Endothelial cell of umbilical vein (primary cell): ENCODE results near the gene COL23A1. TPM values are rescaled to one million over a fixed set of nuclear protein-coding genes. Genes with fewer than 3 reads are reported as not detected.

Experiments
- BruUV-seq: library from RNA; stranded (reverse); fragments of 400-500 nt; replicated peaks from 2 replicates; lab custom pipeline; 2021; lab: Mats Ljungman, UMichigan
- CTCF ChIA-PET: fragments of 300-600, 350-600 bp; sonication (Branson Sonifier 250); formaldehyde crosslinking; loops from one replicate; lab custom pipeline; 2021; ENCODE audit warnings: antibody characterized with exemption, inconsistent platforms; lab: Charles Lee
- POLR2A ChIA-PET: fragments of 300-600, 350-600 bp; sonication (Branson Sonifier 250); formaldehyde crosslinking; loops from one replicate; lab custom pipeline; 2021; ENCODE audit warnings: antibody characterized with exemption, inconsistent platforms; lab: Charles Lee
- DNase-seq: peaks from one replicate; pipeline ENCODE4 v3.0.0-alpha.2; 2011; ENCODE audit warnings: low read depth, low spot score
- FAIRE-seq: peaks from 2 replicates; lab custom pipeline; 2011; peaks lifted over from hg19 to GRCh38; lab: Jason Lieb, UNC
- H2AFZ ChIP-seq: 2 replicates; pipeline ENCODE4 v1.6.0; 2012; ENCODE audit warnings: low read depth, low read length, control low read depth, inconsistent platforms
- H3K27ac ChIP-seq: 2 replicates; pipeline ENCODE4 v1.5.1; 2011; ENCODE audit warnings: low read depth, mild to moderate bottlenecking, control low read depth, low read length, moderate library complexity; ENCODE audit not compliant: insufficient read depth
- H3K27me3 ChIP-seq, 2 experiments: 2 replicates each; pipeline versions ENCODE4 v1.6.0 to v1.6.1; 2011; ENCODE audit warnings: low read length in 2 of 2, mixed read lengths in 1 of 2; ENCODE audit not compliant: control insufficient read depth in 2 of 2, insufficient read depth in 2 of 2
- H3K36me3 ChIP-seq, 2 experiments: 2 replicates in 1 of 2; 3 replicates in 1 of 2; pipeline ENCODE4 v1.5.1; 2011; ENCODE audit warnings: low read length in 2 of 2, mild to moderate bottlenecking in 1 of 2, moderate library complexity in 1 of 2; ENCODE audit not compliant: control insufficient read depth in 2 of 2, insufficient read depth in 2 of 2; ENCODE audit errors: extremely low read depth in 1 of 2
- H3K4me1 ChIP-seq: 3 replicates; pipeline ENCODE4 v1.5.1; 2011; ENCODE audit warnings: mild to moderate bottlenecking, low read length; ENCODE audit not compliant: control insufficient read depth, insufficient read depth; ENCODE audit errors: extremely low read depth
- H3K4me2 ChIP-seq: 2 replicates; pipeline ENCODE4 v1.6.1; 2011; ENCODE audit warnings: low read length, control low read depth, mixed read lengths; ENCODE audit not compliant: insufficient read depth
- H3K4me3 ChIP-seq, 3 experiments: fragments of 200-600 bp in 1 of 3; sonication (generic), shearing (Covaris generic) in 1 of 3; replicated peaks in 1 of 3; 2 replicates each; pipeline ENCODE4 v1.5.1; 2011 to 2016; ENCODE audit warnings: control low read depth in 3 of 3, low read length in 3 of 3, mild to moderate bottlenecking in 2 of 3, inconsistent platforms in 1 of 3, low read depth in 1 of 3, moderate library complexity in 1 of 3; ENCODE audit not compliant: insufficient read depth in 1 of 3
- H3K79me2 ChIP-seq: 2 replicates; pipeline ENCODE4 v1.6.0; 2012; ENCODE audit warnings: low read length, inconsistent platforms; ENCODE audit not compliant: control insufficient read depth, insufficient read depth
- H3K9ac ChIP-seq: replicated peaks from 2 replicates; pipeline ENCODE3; 2011; ENCODE audit warnings: low read length, control low read depth; ENCODE audit not compliant: insufficient read depth; ENCODE audit errors: extremely low read depth
- H3K9me1 ChIP-seq: replicated peaks from 3 replicates; pipeline ENCODE4 v1.6.0; 2011; ENCODE audit warnings: mild to moderate bottlenecking, low read length; ENCODE audit not compliant: control insufficient read depth, insufficient read depth; ENCODE audit errors: extremely low read depth
- H3K9me3 ChIP-seq: replicated peaks from 2 replicates; pipeline ENCODE4 v1.5.1; 2012; ENCODE audit warnings: low read length, inconsistent platforms; ENCODE audit not compliant: control insufficient read depth, insufficient read depth
- H4K20me1 ChIP-seq: replicated peaks from 2 replicates; pipeline ENCODE3; 2011; ENCODE audit warnings: mild to moderate bottlenecking, low read length; ENCODE audit not compliant: control insufficient read depth, insufficient read depth; ENCODE audit errors: extremely low read depth
- EZH2 ChIP-seq: IDR thresholded peaks from 2 replicates; pipeline ENCODE4 v1.6.1; 2012; ENCODE audit warnings: borderline replicate concordance, low read depth, mild to moderate bottlenecking, moderate library complexity, low read length, inconsistent platforms; ENCODE audit not compliant: severe bottlenecking
- FOS ChIP-seq: IDR thresholded peaks from 2 replicates; pipeline ENCODE4 v1.6.1; 2011; ENCODE audit warnings: mild to moderate bottlenecking, low read length, moderate library complexity, borderline replicate concordance; ENCODE audit not compliant: insufficient read depth
- GATA2 ChIP-seq: IDR thresholded peaks from 2 replicates; pipeline ENCODE4 v1.7.0; 2011; ENCODE audit warnings: low read depth, mild to moderate bottlenecking, moderate library complexity, mixed read lengths, low read length; ENCODE audit not compliant: insufficient read length, insufficient read depth
- JUN ChIP-seq: IDR thresholded peaks from 2 replicates; pipeline ENCODE4 v1.6.1; 2011; ENCODE audit warnings: borderline replicate concordance, low read depth; ENCODE audit not compliant: insufficient read length, insufficient read depth
- MYC ChIP-seq: IDR thresholded peaks from one replicate; pipeline ENCODE4 v1.6.1; 2011; ENCODE audit warnings: mild to moderate bottlenecking, low read depth, low read length
- POLR2A ChIP-seq: IDR thresholded peaks from 2 replicates; pipeline ENCODE4 v1.6.1; 2012; ENCODE audit warnings: low read depth, mild to moderate bottlenecking, control low read depth, low read length
- POLR2AphosphoS5 ChIP-seq: IDR thresholded peaks from 2 replicates; pipeline ENCODE4 v1.6.1; 2012; ENCODE audit warnings: low read depth, mild to moderate bottlenecking, control low read depth, low read length, moderate library complexity; ENCODE audit not compliant: insufficient read depth
- dilution Hi-C: fragments of 300-500 bp; cut with MboI; formaldehyde crosslinking; loops from one replicate; pipeline ENCODE4 v1.15.0; 2019; ENCODE audit warnings: low sequenced_read_pairs; ENCODE audit not compliant: extremely low pct_ligation_motif_present
- intact Hi-C: fragments of 100-400 bp; cut with micrococcal nuclease; formaldehyde crosslinking; loops from one replicate; pipeline ENCODE4 v1.10.0; 2022
- polyA plus RNA-seq, 4 experiments: library from polyadenylated mRNA; depleted of rRNA in 3 of 4; stranded (reverse) in 3 of 4; unstranded in 1 of 4; fragments of >200 nt; gene quantifications; 2 replicates each; pipeline versions ENCODE4 v1.2.1 to v1.2.3, GENCODE V29; 2011 to 2012; ENCODE audit warnings: missing spikeins in 1 of 4
- total RNA-seq: library from RNA; stranded (reverse); gene quantifications from 2 replicates; pipeline ENCODE4 v1.2.3, GENCODE V29; 2021
- TF ChIP-seq, protein P1 (sequence below), 2 donors: IDR thresholded peaks; 1 replicate in 1 of 2; 2 replicates in 1 of 2; pipeline ENCODE4 v1.5.1; 2011; ENCODE audit warnings: low read length in 2 of 2, mild to moderate bottlenecking in 2 of 2, moderate library complexity in 2 of 2, control low read depth in 1 of 2, inconsistent platforms in 1 of 2, low read depth in 1 of 2; ENCODE audit not compliant: insufficient read depth in 1 of 2; ENCODE audit errors: extremely low read depth in 1 of 2
- TF ChIP-seq, protein P2 (sequence below): IDR thresholded peaks from 2 replicates; pipeline ENCODE4 v1.6.1; 2011; ENCODE audit not compliant: insufficient read depth, insufficient read length

Gene COL23A1
- total and polyA plus RNA-seq, 2 donors (not counting 3 experiments of a cell fraction or from before 2014, with no cell fraction given) = not detected

DNA sequence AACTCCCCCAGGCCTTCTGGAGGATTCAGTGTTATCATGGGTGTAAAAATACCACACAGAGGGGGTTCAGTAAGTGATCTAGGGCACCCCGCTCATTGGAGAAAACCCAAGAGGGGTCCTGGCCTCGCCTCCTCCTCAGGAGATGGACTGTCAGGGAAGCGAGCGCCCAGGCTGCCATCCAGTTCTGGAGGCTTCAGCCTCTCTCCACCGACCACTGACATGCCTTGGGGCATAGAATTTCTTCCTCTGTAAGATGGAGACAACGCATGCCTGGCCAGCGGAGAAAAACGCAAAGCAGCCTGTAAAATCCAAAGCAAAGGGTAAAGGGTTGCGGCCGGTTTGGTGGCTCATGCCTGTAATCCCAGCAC lies 165.4 kb downstream of the COL23A1 start:
- no peak overlapping the region for H3K9ac ChIP-seq
- FAIRE-seq (no peak), DNase-seq (no peak)
- CTCF ChIA-PET = no interaction called here
- no peaks in the 10 kb centered on the region for H3K4me1 ChIP-seq
- BruUV-seq = no TSS peak
- no peak overlapping the region for H3K27ac ChIP-seq
- H3K4me3 ChIP-seq = no peak overlapping the region
- H3K36me3 ChIP-seq = no peaks in the 10 kb centered on the region
- H3K27me3 ChIP-seq = no peaks in the 10 kb centered on the region
- H3K79me2 ChIP-seq = no peaks in the 10 kb centered on the region
- POLR2A ChIA-PET = no interaction called here
- H3K9me3 ChIP-seq = no peaks in the 10 kb centered on the region
- no peak overlapping the region for H2AFZ ChIP-seq
- no peaks in the 10 kb centered on the region for H4K20me1 ChIP-seq
- TF ChIP-seq MYC (no peak), GATA2 (no peak), EZH2 (no peak), POLR2A (no peak), JUN (no peak), FOS (no peak), POLR2AphosphoS5 (no peak)
- TF ChIP-seq, protein P1, sequence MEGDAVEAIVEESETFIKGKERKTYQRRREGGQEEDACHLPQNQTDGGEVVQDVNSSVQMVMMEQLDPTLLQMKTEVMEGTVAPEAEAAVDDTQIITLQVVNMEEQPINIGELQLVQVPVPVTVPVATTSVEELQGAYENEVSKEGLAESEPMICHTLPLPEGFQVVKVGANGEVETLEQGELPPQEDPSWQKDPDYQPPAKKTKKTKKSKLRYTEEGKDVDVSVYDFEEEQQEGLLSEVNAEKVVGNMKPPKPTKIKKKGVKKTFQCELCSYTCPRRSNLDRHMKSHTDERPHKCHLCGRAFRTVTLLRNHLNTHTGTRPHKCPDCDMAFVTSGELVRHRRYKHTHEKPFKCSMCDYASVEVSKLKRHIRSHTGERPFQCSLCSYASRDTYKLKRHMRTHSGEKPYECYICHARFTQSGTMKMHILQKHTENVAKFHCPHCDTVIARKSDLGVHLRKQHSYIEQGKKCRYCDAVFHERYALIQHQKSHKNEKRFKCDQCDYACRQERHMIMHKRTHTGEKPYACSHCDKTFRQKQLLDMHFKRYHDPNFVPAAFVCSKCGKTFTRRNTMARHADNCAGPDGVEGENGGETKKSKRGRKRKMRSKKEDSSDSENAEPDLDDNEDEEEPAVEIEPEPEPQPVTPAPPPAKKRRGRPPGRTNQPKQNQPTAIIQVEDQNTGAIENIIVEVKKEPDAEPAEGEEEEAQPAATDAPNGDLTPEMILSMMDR (IDR thresholded peaks at IDR 0.05; ENCODE audit: extremely low read depth in 1 of 2, insufficient read depth in 1 of 2, low read depth in 1 of 2, low read length in 2 of 2) = no peak
- TF ChIP-seq, protein P2, sequence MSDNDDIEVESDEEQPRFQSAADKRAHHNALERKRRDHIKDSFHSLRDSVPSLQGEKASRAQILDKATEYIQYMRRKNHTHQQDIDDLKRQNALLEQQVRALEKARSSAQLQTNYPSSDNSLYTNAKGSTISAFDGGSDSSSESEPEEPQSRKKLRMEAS = no peak
- intact Hi-C loops (no loop called here), dilution Hi-C loops (no loop called here)
- no peak overlapping the region for H3K4me2 ChIP-seq
- H3K9me1 ChIP-seq = no peaks in the 10 kb centered on the region
